ENCODE data around the gene RNF103. TPM values are rescaled to one million over a fixed set of nuclear protein-coding genes. Genes with fewer than 3 reads are reported as not detected.
A peak's percentile ranks its signal among the peaks of the same experiment; 100 is the strongest.

RNF103 gene
- total RNA-seq, 1 experiment from 2014 or later, result 24.5 TPM

- H3K9me2 ChIP-seq (ENCODE audit: insufficient read depth), result no peaks in the 10 kb centered on the region
- no TSS peak for BruUV-seq (replicated peaks)
- H3K4me3 ChIP-seq, result no peak overlapping the region
- no peaks in the 10 kb centered on the region for H4K20me1 ChIP-seq (ENCODE audit: insufficient read depth)
- no peak overlapping the region for H3K27ac ChIP-seq
- H3K27me3 ChIP-seq (ENCODE audit: insufficient read depth, low read depth), result no peaks in the 10 kb centered on the region
- H3K79me2 ChIP-seq (ENCODE audit: low read depth), result peaks cover 3% of the 10 kb centered on the region
- ChIA-PET POLR2A (ENCODE audit: unreplicated experiment) (no interaction called here), CTCF (no interaction called here)
- H3K4me2 ChIP-seq, result no peak overlapping the region
- TF ChIP-seq EZH2 (IDR thresholded peaks at IDR 0.05; ENCODE audit: low read depth), result no peak
- TF ChIP-seq, protein P1, sequence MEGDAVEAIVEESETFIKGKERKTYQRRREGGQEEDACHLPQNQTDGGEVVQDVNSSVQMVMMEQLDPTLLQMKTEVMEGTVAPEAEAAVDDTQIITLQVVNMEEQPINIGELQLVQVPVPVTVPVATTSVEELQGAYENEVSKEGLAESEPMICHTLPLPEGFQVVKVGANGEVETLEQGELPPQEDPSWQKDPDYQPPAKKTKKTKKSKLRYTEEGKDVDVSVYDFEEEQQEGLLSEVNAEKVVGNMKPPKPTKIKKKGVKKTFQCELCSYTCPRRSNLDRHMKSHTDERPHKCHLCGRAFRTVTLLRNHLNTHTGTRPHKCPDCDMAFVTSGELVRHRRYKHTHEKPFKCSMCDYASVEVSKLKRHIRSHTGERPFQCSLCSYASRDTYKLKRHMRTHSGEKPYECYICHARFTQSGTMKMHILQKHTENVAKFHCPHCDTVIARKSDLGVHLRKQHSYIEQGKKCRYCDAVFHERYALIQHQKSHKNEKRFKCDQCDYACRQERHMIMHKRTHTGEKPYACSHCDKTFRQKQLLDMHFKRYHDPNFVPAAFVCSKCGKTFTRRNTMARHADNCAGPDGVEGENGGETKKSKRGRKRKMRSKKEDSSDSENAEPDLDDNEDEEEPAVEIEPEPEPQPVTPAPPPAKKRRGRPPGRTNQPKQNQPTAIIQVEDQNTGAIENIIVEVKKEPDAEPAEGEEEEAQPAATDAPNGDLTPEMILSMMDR (conservative IDR thresholded peaks at IDR 0.05), result no peak
- peaks cover 5% of the 10 kb centered on the region for H3K4me1 ChIP-seq (replicated peaks; ENCODE audit: insufficient read depth)
- intact Hi-C loops (cut with micrococcal nuclease; ENCODE audit: unreplicated experiment), result no loop called here
- no peak for DNase-seq
- no peaks in the 10 kb centered on the region for H3K36me3 ChIP-seq (ENCODE audit: low read depth)
- peaks cover 15% of the 10 kb centered on the region for H3F3A ChIP-seq (ENCODE audit: insufficient read depth, low read depth)
- no peaks in the 10 kb centered on the region for H3K9me3 ChIP-seq (ENCODE audit: insufficient read depth, low read depth)
- no peak overlapping the region for H2AFZ ChIP-seq
Observed at GRCh38 chr2:86627550-86627949, 3.9 kb upstream of the RNF103 start.

DNA sequence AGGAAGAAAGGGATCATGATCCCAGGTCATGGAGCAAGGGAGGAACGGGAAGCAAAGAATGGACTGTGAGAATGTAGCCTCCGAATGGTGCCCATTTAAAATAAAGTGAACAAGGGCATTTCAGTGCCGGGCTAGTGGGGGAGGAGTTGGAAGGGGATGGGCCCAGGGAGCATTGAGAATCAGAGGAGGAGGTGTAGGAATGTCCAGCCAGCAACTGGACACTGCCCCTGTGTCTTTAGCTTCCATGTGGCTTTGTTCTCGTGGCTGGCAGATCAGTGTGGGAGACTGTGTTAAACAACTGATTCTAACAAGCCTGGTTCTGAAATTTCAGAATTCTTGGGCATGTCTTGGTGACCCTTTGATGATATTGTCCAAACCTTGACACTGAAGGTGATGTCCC is 1.4 kb upstream of the RNF103 start:
- DNase-seq, result no peak
- H3K27ac ChIP-seq, result no peak overlapping the region
- intact Hi-C loops (cut with micrococcal nuclease; ENCODE audit: unreplicated experiment), result no loop called here
- TF ChIP-seq, protein P1 (conservative IDR thresholded peaks at IDR 0.05), result no peak
- TF ChIP-seq EZH2 (IDR thresholded peaks at IDR 0.05; ENCODE audit: low read depth), result no peak
- no peaks in the 10 kb centered on the region for H3K9me3 ChIP-seq (ENCODE audit: insufficient read depth, low read depth)
- no peak overlapping the region for H2AFZ ChIP-seq
- H3K9me2 ChIP-seq (ENCODE audit: insufficient read depth), result no peaks in the 10 kb centered on the region
- peaks cover 16% of the 10 kb centered on the region for H3K4me1 ChIP-seq (replicated peaks; ENCODE audit: insufficient read depth)
- peaks cover 28% of the 10 kb centered on the region for H3K79me2 ChIP-seq (ENCODE audit: low read depth)
- ChIA-PET CTCF (no interaction called here), POLR2A (ENCODE audit: unreplicated experiment) (no interaction called here)
- H3K27me3 ChIP-seq (ENCODE audit: insufficient read depth, low read depth), result no peaks in the 10 kb centered on the region
- H3K4me2 ChIP-seq, result no peak overlapping the region
- no peak overlapping the region for H3K4me3 ChIP-seq
- peaks cover 17% of the 10 kb centered on the region for H4K20me1 ChIP-seq (ENCODE audit: insufficient read depth)
- 0 out of 2 replicates have a peak, but pooled peaks cover 5% of the 10 kb centered on the region for H3K36me3 ChIP-seq (ENCODE audit: low read depth)
- no TSS peak for BruUV-seq (replicated peaks)
- H3F3A ChIP-seq (ENCODE audit: insufficient read depth, low read depth), result peaks cover 22% of the 10 kb centered on the region

- POLR2A ChIA-PET (ENCODE audit: unreplicated experiment), result no interaction called here
- peak overlapping the region; percentile 73 for H3K4me3 ChIP-seq
Observed at GRCh38 chr2:86624267-86624547, 542 bp upstream of the RNF103 start.

More at GRCh38 chr2:86624267-86624547, 542 bp upstream of the RNF103 start:
- CTCF ChIA-PET, result no interaction called here
- Histone ChIP-seq H3K27me3 (ENCODE audit: insufficient read depth, low read depth) (no peaks in the 10 kb centered on the region), H3K9me3 (ENCODE audit: insufficient read depth, low read depth) (no peaks in the 10 kb centered on the region), H3K27ac (peak overlapping the region; percentile 89), H4K20me1 (ENCODE audit: insufficient read depth) (peaks cover 18% of the 10 kb centered on the region), H3K9me2 (ENCODE audit: insufficient read depth) (no peaks in the 10 kb centered on the region), H3K36me3 (ENCODE audit: low read depth) (0 out of 2 replicates have a peak, but pooled peaks cover 5% of the 10 kb centered on the region), H3K4me1 (replicated peaks; ENCODE audit: insufficient read depth) (peaks cover 16% of the 10 kb centered on the region), H3F3A (ENCODE audit: insufficient read depth, low read depth) (peaks cover 22% of the 10 kb centered on the region), H3K79me2 (ENCODE audit: low read depth) (peaks cover 36% of the 10 kb centered on the region), H3K4me2 (peak overlapping the region; percentile 94), H2AFZ (peak overlapping the region; percentile 99)
- intact Hi-C loops (cut with micrococcal nuclease; ENCODE audit: unreplicated experiment), result loop anchor here (5.0 kb wide), 3 partner anchors 78 to 427 kb away; partner anchors contain the start of genes IMMT, KDM3A and MRPL35
- TF ChIP-seq EZH2 (IDR thresholded peaks at IDR 0.05; ENCODE audit: low read depth), result no peak
- TF ChIP-seq, protein P1 (conservative IDR thresholded peaks at IDR 0.05), result no peak
- DNase-seq, result no peak
- BruUV-seq (replicated peaks), result TSS peak; percentile 98

Measured in PC-9 (cell line).